ENCODE data around the gene MDP1.

MDP1 gene

DNA sequence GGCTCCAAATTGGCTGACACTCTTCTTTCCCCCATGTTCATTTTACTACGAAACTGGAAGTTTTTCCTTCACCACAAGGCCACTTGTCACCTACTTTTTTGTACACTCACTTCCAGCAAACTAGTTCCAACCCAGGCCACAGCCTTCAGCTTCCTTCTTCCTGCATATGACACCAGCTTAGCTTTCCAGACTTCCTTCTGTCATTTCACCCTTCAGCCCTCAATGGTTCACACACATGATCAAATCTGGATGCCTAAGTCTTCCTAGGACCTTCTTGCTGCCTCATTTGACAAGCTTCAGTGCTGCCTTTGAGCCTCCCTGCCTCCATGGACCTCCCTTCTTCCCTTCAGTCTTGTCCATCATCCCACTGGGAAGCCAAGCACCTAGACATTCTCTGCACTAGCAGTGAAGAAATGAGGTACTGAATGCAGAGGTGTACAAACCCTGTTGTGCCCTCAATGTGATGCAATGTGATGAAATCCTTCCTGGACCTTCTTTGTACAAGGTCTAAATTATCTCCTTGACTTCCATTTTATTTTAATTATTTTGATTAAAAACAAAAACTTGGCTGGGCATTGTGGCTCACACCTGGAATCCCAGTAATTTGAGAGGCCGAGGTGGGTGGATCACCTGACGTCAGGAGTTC is 48.3 kb downstream of the MDP1 start:
- ATAC-seq, result no peak
- TF ChIP-seq ZFP3 (CRISPR knock-in tag; IDR thresholded peaks at IDR 0.05) (no peak), ESRRG (CRISPR knock-in tag; IDR thresholded peaks at IDR 0.05) (no peak), BACH2 (CRISPR knock-in tag; IDR thresholded peaks at IDR 0.05; ENCODE audit: borderline replicate concordance) (no peak)
- TF ChIP-seq, protein P1, sequence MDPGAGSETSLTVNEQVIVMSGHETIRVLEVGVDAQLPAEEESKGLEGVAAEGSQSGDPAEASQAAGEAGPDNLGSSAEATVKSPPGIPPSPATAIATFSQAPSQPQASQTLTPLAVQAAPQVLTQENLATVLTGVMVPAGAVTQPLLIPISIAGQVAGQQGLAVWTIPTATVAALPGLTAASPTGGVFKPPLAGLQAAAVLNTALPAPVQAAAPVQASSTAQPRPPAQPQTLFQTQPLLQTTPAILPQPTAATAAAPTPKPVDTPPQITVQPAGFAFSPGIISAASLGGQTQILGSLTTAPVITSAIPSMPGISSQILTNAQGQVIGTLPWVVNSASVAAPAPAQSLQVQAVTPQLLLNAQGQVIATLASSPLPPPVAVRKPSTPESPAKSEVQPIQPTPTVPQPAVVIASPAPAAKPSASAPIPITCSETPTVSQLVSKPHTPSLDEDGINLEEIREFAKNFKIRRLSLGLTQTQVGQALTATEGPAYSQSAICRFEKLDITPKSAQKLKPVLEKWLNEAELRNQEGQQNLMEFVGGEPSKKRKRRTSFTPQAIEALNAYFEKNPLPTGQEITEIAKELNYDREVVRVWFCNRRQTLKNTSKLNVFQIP (CRISPR knock-in tag; IDR thresholded peaks at IDR 0.05; ENCODE audit: borderline replicate concordance, low read depth), result no peak

GRCh38 chr14:24165785-24166184 is 50.1 kb downstream of the MDP1 start:
- no peak for TF ChIP-seq ZNF8 (CRISPR knock-in tag; IDR thresholded peaks at IDR 0.05)
- ATAC-seq, result no peak

DNA sequence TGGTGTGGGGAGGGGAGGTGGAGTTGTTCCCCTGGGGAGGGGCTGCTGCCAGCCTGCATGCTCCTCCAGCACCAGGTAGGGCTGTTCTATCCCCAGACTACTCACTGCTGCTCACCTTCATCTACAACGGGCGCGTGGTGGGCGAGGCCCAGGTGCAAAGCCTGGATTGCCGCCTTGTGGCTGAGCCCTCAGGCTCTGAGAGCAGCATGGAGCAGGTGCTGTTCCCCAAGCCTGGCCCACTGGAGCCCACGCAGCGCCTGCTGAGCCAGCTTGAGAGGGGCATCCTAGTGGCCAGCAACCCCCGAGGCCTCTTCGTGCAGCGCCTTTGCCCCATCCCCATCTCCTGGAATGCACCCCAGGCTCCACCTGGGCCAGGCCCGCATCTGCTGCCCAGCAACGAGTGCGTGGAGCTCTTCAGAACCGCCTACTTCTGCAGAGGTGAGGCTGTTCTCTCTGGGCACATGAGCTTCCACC is 51.3 kb downstream of the MDP1 start:
- ATAC-seq, result no peak
- TF ChIP-seq ZNF565 (CRISPR knock-in tag; conservative IDR thresholded peaks at IDR 0.05; ENCODE audit: low read depth) (no peak), ARNTL (CRISPR knock-in tag; IDR thresholded peaks at IDR 0.05; ENCODE audit: borderline replicate concordance, low read depth) (no peak)

Measured in SK-N-SH treated with all-trans-retinoic acid at 6 μM for 48 hours (cell line).